Neural cell (in vitro differentiated cells): ENCODE data around the gene NDUFV2.

ENCODE experiments used
- CTCF ChIP-seq: fragments of 450-650 bp; IDR thresholded peaks from 2 replicates; pipeline ENCODE4 v1.5.1; 2014; ENCODE audit warnings: antibody characterized with exemption, mild to moderate bottlenecking, moderate library complexity; ENCODE audit not compliant: poor library complexity, severe bottlenecking
- EZH2 ChIP-seq: fragments of 200-600, 300-800 bp; shearing (Covaris generic), sonication (generic); IDR thresholded peaks from 2 replicates; pipeline ENCODE4 v1.6.1; 2014; ENCODE audit warnings: antibody characterized with exemption, low read length, borderline replicate concordance, mild to moderate bottlenecking; ENCODE audit not compliant: insufficient read depth, poor library complexity, severe bottlenecking
- MXI1 ChIP-seq: fragments of 450-650 bp; conservative IDR thresholded peaks from 2 replicates; pipeline ENCODE4 v1.6.1; 2014; ENCODE audit warnings: antibody characterized with exemption, mild to moderate bottlenecking; ENCODE audit not compliant: poor library complexity, severe bottlenecking
- POLR2AphosphoS5 ChIP-seq: IDR thresholded peaks from 2 replicates; pipeline ENCODE4 v1.6.1; 2012
- RAD21 ChIP-seq: fragments of 450-650 bp; conservative IDR thresholded peaks from 2 replicates; pipeline ENCODE4 v1.6.1; 2014; ENCODE audit warnings: antibody characterized with exemption, mild to moderate bottlenecking, moderate library complexity
- REST ChIP-seq: IDR thresholded peaks from 2 replicates; pipeline ENCODE4 v1.6.1; 2012; ENCODE audit warnings: borderline replicate concordance
- TAF1 ChIP-seq: IDR thresholded peaks from 2 replicates; pipeline ENCODE4 v1.6.1; 2012; ENCODE audit warnings: low read depth

GRCh38 chr18:9175115-9175514 is 72.6 kb downstream of the NDUFV2 start:
- no peak for TF ChIP-seq RAD21
- TF ChIP-seq TAF1 = no peak
- TF ChIP-seq CTCF = no peak
- no peak for TF ChIP-seq REST
- TF ChIP-seq POLR2AphosphoS5 = no peak
- TF ChIP-seq EZH2 = no peak
- no peak for TF ChIP-seq MXI1
